GM18502 (cell line): ENCODE data around the gene TEX35.

ENCODE experiments used
- ATAC-seq: cut with Tn5 transposase; IDR thresholded peaks from one replicate; pipeline ENCODE4 v1.9.1; 2021; ENCODE audit warnings: mild to moderate bottlenecking; ENCODE audit not compliant: unreplicated experiment, poor library complexity

Gene TEX35

GRCh38 chr1:178512566-178513277 lies at the start of gene TEX35:
Gene TEX35 (plus strand): TSS chr1:178513109. CDS start chr1:178513189, 80 bp downstream.
- ATAC-seq = no peak

GRCh38 chr1:178464141-178464540 lies 48.8 kb upstream of the TEX35 start:
- no peak for ATAC-seq

- ATAC-seq = no peak
Measured at GRCh38 chr1:178464566-178464965, 48.3 kb upstream of the TEX35 start.

- ATAC-seq = no peak
Measured at GRCh38 chr1:178465011-178465410, 47.9 kb upstream of the TEX35 start.

GRCh38 chr1:178467837-178468236 lies 45.1 kb upstream of the TEX35 start:
- no peak for ATAC-seq

- no peak for ATAC-seq
Measured at GRCh38 chr1:178470411-178470960, 42.4 kb upstream of the TEX35 start.

- no peak for ATAC-seq
Measured at GRCh38 chr1:178472531-178472930, 40.4 kb upstream of the TEX35 start.

- no peak for ATAC-seq
Measured at GRCh38 chr1:178477373-178477772, 35.5 kb upstream of the TEX35 start.

- no peak for ATAC-seq
Measured at GRCh38 chr1:178477841-178478240, 35.1 kb upstream of the TEX35 start.

GRCh38 chr1:178483251-178483957 lies 29.5 kb upstream of the TEX35 start:
- no peak for ATAC-seq

GRCh38 chr1:178484698-178485225 lies 28.1 kb upstream of the TEX35 start:
- ATAC-seq = no peak

GRCh38 chr1:178485541-178485981 lies 27.3 kb upstream of the TEX35 start:
- no peak for ATAC-seq

- ATAC-seq = no peak
Measured at GRCh38 chr1:178486100-178487069, 26.5 kb upstream of the TEX35 start.

- ATAC-seq = no peak
Measured at GRCh38 chr1:178487070-178487615, 25.8 kb upstream of the TEX35 start.

- no peak for ATAC-seq
Measured at GRCh38 chr1:178488393-178488792, 24.5 kb upstream of the TEX35 start.

GRCh38 chr1:178489399-178489798 lies 23.5 kb upstream of the TEX35 start:
- no peak for ATAC-seq

GRCh38 chr1:178490136-178490535 lies 22.8 kb upstream of the TEX35 start:
- no peak for ATAC-seq

- ATAC-seq = no peak
Measured at GRCh38 chr1:178490967-178491366, 21.9 kb upstream of the TEX35 start.

GRCh38 chr1:178491721-178492120 lies 21.2 kb upstream of the TEX35 start:
- ATAC-seq = no peak

GRCh38 chr1:178492341-178492740 lies 20.6 kb upstream of the TEX35 start:
- no peak for ATAC-seq
